Measurements from ENCODE around the gene PCID2.

PCID2 gene

GRCh38 chr13:113157929-113158747 lies 50.3 kb downstream of the PCID2 start, which contains the start of gene PROZ:
TSS of gene PROZ (plus strand) at chr13:113158648. CDS start at chr13:113158661, 13 bp downstream.
- no peaks in the 10 kb centered on the region for H3K9me3 ChIP-seq (ENCODE audit: control insufficient read depth in 2 of 2, low read length in 2 of 2)
- H3K9ac ChIP-seq (ENCODE audit: low read depth in 1 of 2, low read length in 2 of 2), result no peak within 1 kb of the TSS
- H3K27me3 ChIP-seq (ENCODE audit: control insufficient read depth in 2 of 2, insufficient read depth in 2 of 2, low read length in 2 of 2), result peaks cover 8 to 11% of the 10 kb centered on the region in 2 donors
- H3K27ac ChIP-seq (ENCODE audit: low read depth in 2 of 2, low read length in 2 of 2), result no peak within 1 kb of the TSS
- no peaks in the 10 kb centered on the region for H3K36me3 ChIP-seq (ENCODE audit: control insufficient read depth in 2 of 2, insufficient read depth in 2 of 2, low read length in 2 of 2)
- peaks cover 5 to 7% of the 10 kb centered on the region in 2 donors for H3K4me1 ChIP-seq (ENCODE audit: control insufficient read depth in 2 of 2, insufficient read depth in 2 of 2, low read length in 2 of 2)
- no peak within 1 kb of the TSS for H3K4me3 ChIP-seq (ENCODE audit: low read length in 2 of 2)

GRCh38 chr13:113157206-113157928 lies 51.1 kb downstream of the PCID2 start:
- H3K9me3 ChIP-seq (ENCODE audit: control insufficient read depth in 2 of 2, low read length in 2 of 2), result no peaks in the 10 kb centered on the region
- H3K4me1 ChIP-seq (ENCODE audit: control insufficient read depth in 2 of 2, insufficient read depth in 2 of 2, low read length in 2 of 2), result peaks cover 8 to 12% of the 10 kb centered on the region in 2 donors
- H3K4me3 ChIP-seq (ENCODE audit: low read length in 2 of 2), result no peak overlapping the region
- H3K36me3 ChIP-seq (ENCODE audit: control insufficient read depth in 2 of 2, insufficient read depth in 2 of 2, low read length in 2 of 2), result no peaks in the 10 kb centered on the region
- H3K27me3 ChIP-seq (ENCODE audit: control insufficient read depth in 2 of 2, insufficient read depth in 2 of 2, low read length in 2 of 2), result peaks cover 5 to 12% of the 10 kb centered on the region in 2 donors
- no peak overlapping the region for H3K27ac ChIP-seq (ENCODE audit: low read depth in 2 of 2, low read length in 2 of 2)
- no peak overlapping the region for H3K9ac ChIP-seq (ENCODE audit: low read depth in 1 of 2, low read length in 2 of 2)

GRCh38 chr13:113155982-113156655 lies 52.4 kb downstream of the PCID2 start:
- Histone ChIP-seq H3K4me3 (ENCODE audit: low read length in 2 of 2) (no peak overlapping the region), H3K27ac (ENCODE audit: low read depth in 2 of 2, low read length in 2 of 2) (no peak overlapping the region), H3K9me3 (ENCODE audit: control insufficient read depth in 2 of 2, low read length in 2 of 2) (no peaks in the 10 kb centered on the region), H3K36me3 (ENCODE audit: control insufficient read depth in 2 of 2, insufficient read depth in 2 of 2, low read length in 2 of 2) (no peaks in the 10 kb centered on the region), H3K4me1 (ENCODE audit: control insufficient read depth in 2 of 2, insufficient read depth in 2 of 2, low read length in 2 of 2) (peaks cover 8 to 12% of the 10 kb centered on the region in 2 donors), H3K9ac (ENCODE audit: low read depth in 1 of 2, low read length in 2 of 2) (no peak overlapping the region), H3K27me3 (ENCODE audit: control insufficient read depth in 2 of 2, insufficient read depth in 2 of 2, low read length in 2 of 2) (peaks cover 5 to 12% of the 10 kb centered on the region in 2 donors)

- no peaks in the 10 kb centered on the region for H3K9me3 ChIP-seq (ENCODE audit: control insufficient read depth in 2 of 2, low read length in 2 of 2)
- H3K4me1 ChIP-seq (ENCODE audit: control insufficient read depth in 2 of 2, insufficient read depth in 2 of 2, low read length in 2 of 2), result peaks cover 8 to 12% of the 10 kb centered on the region in 2 donors
- no peak overlapping the region for H3K9ac ChIP-seq (ENCODE audit: low read depth in 1 of 2, low read length in 2 of 2)
- H3K4me3 ChIP-seq (ENCODE audit: low read length in 2 of 2), result no peak overlapping the region
- no peaks in the 10 kb centered on the region for H3K36me3 ChIP-seq (ENCODE audit: control insufficient read depth in 2 of 2, insufficient read depth in 2 of 2, low read length in 2 of 2)
- peaks cover 4 to 11% of the 10 kb centered on the region in 2 donors for H3K27me3 ChIP-seq (ENCODE audit: control insufficient read depth in 2 of 2, insufficient read depth in 2 of 2, low read length in 2 of 2)
- H3K27ac ChIP-seq (ENCODE audit: low read depth in 2 of 2, low read length in 2 of 2), result no peak overlapping the region
Observed at GRCh38 chr13:113155201-113155600, 53.3 kb downstream of the PCID2 start.

GRCh38 chr13:113153810-113154748 lies 54.4 kb downstream of the PCID2 start:
- Histone ChIP-seq H3K4me1 (ENCODE audit: control insufficient read depth in 2 of 2, insufficient read depth in 2 of 2, low read length in 2 of 2) (peaks cover 8 to 12% of the 10 kb centered on the region in 2 donors), H3K36me3 (ENCODE audit: control insufficient read depth in 2 of 2, insufficient read depth in 2 of 2, low read length in 2 of 2) (no peaks in the 10 kb centered on the region), H3K27me3 (ENCODE audit: control insufficient read depth in 2 of 2, insufficient read depth in 2 of 2, low read length in 2 of 2) (peaks cover 4 to 9% of the 10 kb centered on the region in 2 donors), H3K9me3 (ENCODE audit: control insufficient read depth in 2 of 2, low read length in 2 of 2) (no peaks in the 10 kb centered on the region), H3K9ac (ENCODE audit: low read depth in 1 of 2, low read length in 2 of 2) (peak overlapping the region; percentile 70 to 80), H3K4me3 (ENCODE audit: low read length in 2 of 2) (peak overlapping the region; percentile 68 to 79), H3K27ac (ENCODE audit: low read depth in 2 of 2, low read length in 2 of 2) (peak overlapping the region; percentile 56 to 62)

GRCh38 chr13:113152984-113153809 lies 55.3 kb downstream of the PCID2 start:
- peak overlapping the region; percentile 68 to 79 for H3K4me3 ChIP-seq (ENCODE audit: low read length in 2 of 2)
- peak overlapping the region; percentile 70 to 80 for H3K9ac ChIP-seq (ENCODE audit: low read depth in 1 of 2, low read length in 2 of 2)
- H3K36me3 ChIP-seq (ENCODE audit: control insufficient read depth in 2 of 2, insufficient read depth in 2 of 2, low read length in 2 of 2), result no peaks in the 10 kb centered on the region
- H3K4me1 ChIP-seq (ENCODE audit: control insufficient read depth in 2 of 2, insufficient read depth in 2 of 2, low read length in 2 of 2), result peaks cover 8 to 12% of the 10 kb centered on the region in 2 donors
- H3K27me3 ChIP-seq (ENCODE audit: control insufficient read depth in 2 of 2, insufficient read depth in 2 of 2, low read length in 2 of 2), result peaks cover 4 to 9% of the 10 kb centered on the region in 2 donors
- no peaks in the 10 kb centered on the region for H3K9me3 ChIP-seq (ENCODE audit: control insufficient read depth in 2 of 2, low read length in 2 of 2)
- H3K27ac ChIP-seq (ENCODE audit: low read depth in 2 of 2, low read length in 2 of 2), result peak overlapping the region; percentile 56 to 62

GRCh38 chr13:113152691-113152983 lies 55.8 kb downstream of the PCID2 start:
- Histone ChIP-seq H3K36me3 (ENCODE audit: control insufficient read depth in 2 of 2, insufficient read depth in 2 of 2, low read length in 2 of 2) (no peaks in the 10 kb centered on the region), H3K27me3 (ENCODE audit: control insufficient read depth in 2 of 2, insufficient read depth in 2 of 2, low read length in 2 of 2) (peaks cover 4 to 9% of the 10 kb centered on the region in 2 donors), H3K4me1 (ENCODE audit: control insufficient read depth in 2 of 2, insufficient read depth in 2 of 2, low read length in 2 of 2) (peaks cover 8 to 12% of the 10 kb centered on the region in 2 donors), H3K27ac (ENCODE audit: low read depth in 2 of 2, low read length in 2 of 2) (no peak overlapping the region), H3K9ac (ENCODE audit: low read depth in 1 of 2, low read length in 2 of 2) (peak overlapping the region; percentile 70 to 80), H3K4me3 (ENCODE audit: low read length in 2 of 2) (peak overlapping the region; percentile 68 to 79), H3K9me3 (ENCODE audit: control insufficient read depth in 2 of 2, low read length in 2 of 2) (no peaks in the 10 kb centered on the region)

- H3K4me1 ChIP-seq (ENCODE audit: control insufficient read depth in 2 of 2, insufficient read depth in 2 of 2, low read length in 2 of 2), result peaks cover 8 to 12% of the 10 kb centered on the region in 2 donors
- no peak overlapping the region for H3K9ac ChIP-seq (ENCODE audit: low read depth in 1 of 2, low read length in 2 of 2)
- H3K27ac ChIP-seq (ENCODE audit: low read depth in 2 of 2, low read length in 2 of 2), result no peak overlapping the region
- no peaks in the 10 kb centered on the region for H3K36me3 ChIP-seq (ENCODE audit: control insufficient read depth in 2 of 2, insufficient read depth in 2 of 2, low read length in 2 of 2)
- peaks cover 4 to 9% of the 10 kb centered on the region in 2 donors for H3K27me3 ChIP-seq (ENCODE audit: control insufficient read depth in 2 of 2, insufficient read depth in 2 of 2, low read length in 2 of 2)
- peak overlapping the region in 1 of 2 donors; percentile 79 for H3K4me3 ChIP-seq (ENCODE audit: low read length in 2 of 2)
- H3K9me3 ChIP-seq (ENCODE audit: control insufficient read depth in 2 of 2, low read length in 2 of 2), result no peaks in the 10 kb centered on the region
Observed at GRCh38 chr13:113151745-113152690, 56.5 kb downstream of the PCID2 start.
